HFF-Myc (cell line): Measurements from ENCODE around the gene ANKRD30A.
"Not testable (repeated sequence)": the region's sequence is repeated elsewhere in the genome, so short reads cannot be mapped to it uniquely, and the experiment has no call there.

Source experiments
- DNase-seq: peaks from one replicate; pipeline ENCODE4 v3.0.0-alpha.2; 2011; ENCODE audit warnings: low read depth; ENCODE audit errors: extremely low read depth
- H3K4me3 ChIP-seq: replicated peaks from 2 replicates; pipeline ENCODE4 v1.5.1; 2011; ENCODE audit warnings: low read depth, mild to moderate bottlenecking, control low read depth, low read length
- CTCF ChIP-seq: IDR thresholded peaks from 2 replicates; pipeline ENCODE4 v1.5.1; 2012; ENCODE audit warnings: mild to moderate bottlenecking, low read depth, low read length, control low read depth; ENCODE audit errors: missing control alignments

ANKRD30A gene

GRCh38 chr10:37314350-37314749 lies 189.0 kb downstream of the ANKRD30A start:
- H3K4me3 ChIP-seq: no peak overlapping the region
- TF ChIP-seq CTCF: no peak
- DNase-seq: no peak

GRCh38 chr10:37314862-37315261 lies 189.5 kb downstream of the ANKRD30A start:
- no peak overlapping the region for H3K4me3 ChIP-seq
- TF ChIP-seq CTCF: no peak
- DNase-seq: no peak

DNA sequence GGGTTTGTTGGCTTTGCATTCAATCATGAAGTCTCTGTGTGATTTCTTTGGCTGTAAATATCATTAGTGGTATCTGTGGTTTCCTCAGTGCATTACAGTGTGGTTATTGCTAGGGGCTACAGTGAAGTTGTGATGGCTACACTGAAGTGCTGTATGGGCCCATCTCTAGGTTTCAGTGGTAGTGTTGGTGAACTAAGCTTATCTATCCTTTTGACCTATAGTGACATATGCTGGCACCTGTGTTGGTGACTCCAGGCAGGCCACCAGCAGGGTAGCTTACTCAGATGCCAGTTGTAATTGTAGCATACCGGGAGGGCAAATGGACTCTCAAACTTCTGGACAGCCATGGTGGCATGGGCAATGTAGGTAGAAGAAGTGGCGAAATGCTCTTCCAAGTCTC lies 219.0 kb downstream of the ANKRD30A start:
- DNase-seq: no peak
- TF ChIP-seq CTCF: no peak
- no peak overlapping the region for H3K4me3 ChIP-seq

DNA sequence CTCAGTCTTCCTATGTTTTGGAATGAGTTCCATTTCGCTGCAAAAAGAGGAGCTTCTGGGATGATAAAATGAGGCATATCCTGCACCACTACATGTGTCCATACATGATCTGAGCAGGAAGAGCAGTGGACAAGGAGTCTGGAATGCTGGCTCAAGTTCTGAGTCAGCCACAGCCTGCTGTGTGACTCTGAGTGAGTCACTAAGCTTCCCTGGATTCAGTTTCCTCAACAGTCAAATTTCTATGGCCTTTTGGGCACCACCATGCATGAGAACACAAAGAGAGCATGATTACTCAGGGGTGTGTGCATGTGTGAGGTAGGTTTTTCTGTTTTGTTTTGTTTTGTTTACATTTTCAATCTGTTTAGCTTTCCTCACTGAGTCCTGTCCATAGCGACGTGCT lies 254.6 kb downstream of the ANKRD30A start:
- DNase-seq: no peak
- no peak overlapping the region for H3K4me3 ChIP-seq
- TF ChIP-seq CTCF: no peak

DNA sequence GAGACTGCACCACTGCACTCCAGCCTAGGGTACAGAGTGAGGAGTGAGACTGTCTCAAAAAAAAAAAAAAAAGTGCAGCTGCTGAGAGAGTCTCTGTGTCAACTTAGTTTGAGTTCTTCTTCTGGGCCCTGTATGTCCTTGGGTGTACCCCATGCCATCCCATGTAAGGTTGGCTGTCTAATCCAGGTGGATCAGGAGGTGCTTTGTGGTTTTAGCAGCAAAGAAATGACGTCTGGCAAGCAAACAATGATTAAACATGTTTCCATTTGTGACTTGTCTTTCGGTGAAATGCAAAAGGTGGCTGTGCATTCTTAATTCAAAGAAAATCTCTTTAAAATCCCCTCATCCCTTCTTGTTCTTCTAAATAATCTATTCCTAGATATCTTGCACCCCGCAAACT lies 255.9 kb downstream of the ANKRD30A start:
- H3K4me3 ChIP-seq: no peak overlapping the region
- no peak for DNase-seq
- TF ChIP-seq CTCF: no peak

DNA sequence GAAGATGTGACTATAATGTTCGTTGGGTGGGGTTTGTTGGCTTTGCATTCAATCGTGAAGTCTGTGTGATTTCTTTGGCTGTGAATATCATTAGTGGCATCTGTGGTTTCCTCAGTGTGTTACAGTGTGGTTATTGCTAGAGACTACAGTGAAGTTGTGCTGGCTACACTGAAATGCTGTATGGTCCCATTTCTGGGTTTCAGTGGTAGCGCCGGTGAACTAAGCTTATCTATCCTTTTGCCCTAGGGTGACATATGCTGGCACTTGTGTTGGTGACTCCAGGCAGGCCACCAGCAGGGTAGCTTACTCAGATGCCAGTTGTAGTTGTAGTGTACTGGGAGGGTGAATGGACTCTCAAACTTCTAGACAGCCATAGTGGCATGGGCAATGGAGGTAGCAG lies 259.5 kb downstream of the ANKRD30A start:
- no peak for TF ChIP-seq CTCF
- H3K4me3 ChIP-seq: no peak overlapping the region
- no peak for DNase-seq

- no peak for TF ChIP-seq CTCF
- H3K4me3 ChIP-seq: no peak overlapping the region
- DNase-seq: no peak
Measured at GRCh38 chr10:37390926-37391325, 265.5 kb downstream of the ANKRD30A start.

DNA sequence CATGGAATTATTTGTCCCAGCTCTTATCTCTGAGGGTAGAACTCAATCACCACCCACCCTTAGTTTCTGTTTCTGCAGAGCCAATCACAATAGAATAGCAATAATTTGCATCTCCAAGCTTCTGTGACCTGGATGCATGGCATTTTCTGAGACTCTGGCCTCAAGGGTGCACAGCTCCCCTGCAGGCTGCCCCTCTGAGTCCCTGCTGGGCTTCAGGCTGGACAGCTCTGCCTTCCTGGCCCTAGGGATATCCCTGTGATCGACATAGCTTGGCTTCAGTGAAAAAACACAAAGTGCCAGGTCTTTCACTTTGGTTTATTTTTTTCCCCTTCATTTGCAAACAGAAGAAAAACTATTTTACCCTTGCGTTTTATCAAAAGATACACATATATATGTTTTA lies 275.4 kb downstream of the ANKRD30A start:
- not testable (repeated sequence) for DNase-seq, H3K4me3 ChIP-seq
